GM12878 (cell line): ENCODE results near the gene TMOD2. TPM values are rescaled to one million over a fixed set of nuclear protein-coding genes. Genes with fewer than 3 reads are reported as not detected.

Experiments used
- KAT2A ChIP-seq: conservative IDR thresholded peaks from 2 replicates; pipeline ENCODE4 v1.6.1; 2011; ENCODE audit warnings: low read depth, low read length; ENCODE audit not compliant: control insufficient read depth
- MEF2A ChIP-seq: IDR thresholded peaks from 2 replicates; pipeline ENCODE4 v1.6.1; 2011; ENCODE audit warnings: low read depth, mild to moderate bottlenecking, low read length, moderate library complexity; ENCODE audit not compliant: insufficient read depth
- NR2C1 ChIP-seq: fragments of 450-650 bp; IDR thresholded peaks from 2 replicates; pipeline ENCODE4 v1.6.1; 2017; ENCODE audit warnings: antibody characterized with exemption, mild to moderate bottlenecking, moderate library complexity
- PAX5 ChIP-seq: IDR thresholded peaks from 2 replicates; pipeline ENCODE4 v1.6.1; 2011; ENCODE audit warnings: low read depth, low read length, borderline replicate concordance
- RAD21 ChIP-seq: IDR thresholded peaks from 2 replicates; pipeline ENCODE4 v1.6.1; 2011; ENCODE audit warnings: mild to moderate bottlenecking, low read depth, low read length, moderate library complexity; ENCODE audit not compliant: insufficient read depth
- RFX5 ChIP-seq: IDR thresholded peaks from 2 replicates; pipeline ENCODE4 v1.6.1; 2011; ENCODE audit warnings: low read depth, low read length, improper control_type of control experiment
- SMARCA5 ChIP-seq: fragments of 450-650 bp; IDR thresholded peaks from 2 replicates; pipeline ENCODE4 v1.6.1; 2017; ENCODE audit warnings: mild to moderate bottlenecking
- SP1 ChIP-seq: IDR thresholded peaks from one replicate; pipeline ENCODE4 v1.6.1; 2011; ENCODE audit warnings: low read depth, low read length
- TBL1XR1 ChIP-seq: IDR thresholded peaks from 2 replicates; pipeline ENCODE4 v1.6.1; 2012; ENCODE audit warnings: low read depth, low read length, improper control_type of control experiment
- YBX1 ChIP-seq: fragments of 450-650 bp; IDR thresholded peaks from 2 replicates; pipeline ENCODE4 v1.6.1; 2016; ENCODE audit warnings: antibody characterized with exemption
- ZBTB4 ChIP-seq: fragments of 450-650 bp; formaldehyde crosslinking; IDR thresholded peaks from 2 replicates; pipeline ENCODE4 v1.4.0; 2022; ENCODE audit warnings: mild to moderate bottlenecking, moderate library complexity
- ZNF207 ChIP-seq: fragments of 450-650 bp; IDR thresholded peaks from 2 replicates; pipeline ENCODE4 v1.6.1; 2014; ENCODE audit warnings: antibody characterized with exemption, mild to moderate bottlenecking, borderline replicate concordance
- ZNF217 ChIP-seq: fragments of 450-650 bp; IDR thresholded peaks from 2 replicates; pipeline ENCODE4 v1.6.1; 2017; ENCODE audit warnings: antibody characterized with exemption, mild to moderate bottlenecking
- polyA plus RNA-seq, 11 experiments: library from polyadenylated mRNA; depleted of rRNA in 4 of 11; unstranded in 6 of 11; stranded (reverse) in 5 of 11; fragments of >200 nt; fragmentation: Nextera tagmentation in 4 of 11; fragmentation: Illumina TruSeq in 1 of 11; extraction: Ambion mirVana in 4 of 11; extraction: Trizol in 1 of 11; gene quantifications; 1 replicate in 1 of 11; 2 replicates in 10 of 11; pipeline versions ENCODE4 v1.2.1 to v1.2.3, GENCODE V29; 2011 to 2016; ENCODE audit warnings: inconsistent platforms in 2 of 11, missing spikeins in 2 of 11, low read depth in 1 of 11
- total RNA-seq, 4 experiments: library from RNA; depleted of rRNA in 3 of 4; stranded (reverse); fragments of >200 nt in 3 of 4; fragmentation: Illumina TruSeq in 1 of 4; extraction: Trizol in 1 of 4; gene quantifications; 2 replicates each; pipeline versions ENCODE4 v1.2.1 to v1.2.3, GENCODE V29; 2013 to 2021
- TF ChIP-seq, protein P1 (sequence below): IDR thresholded peaks from 2 replicates; pipeline ENCODE4 v1.6.1; 2012; ENCODE audit warnings: improper control_type of control experiment, low read depth, low read length; ENCODE audit not compliant: insufficient replicate concordance
- TF ChIP-seq, protein P2 (sequence below): fragments of 450-650 bp; IDR thresholded peaks from 2 replicates; pipeline ENCODE4 v1.6.1; 2014; ENCODE audit warnings: mild to moderate bottlenecking
- TF ChIP-seq, protein P3 (sequence below): IDR thresholded peaks from 2 replicates; pipeline ENCODE4 v1.6.1; 2011; ENCODE audit warnings: low read depth, mild to moderate bottlenecking, low read length, moderate library complexity, borderline replicate concordance; ENCODE audit errors: extremely low read depth

The TMOD2 gene
- total and polyA plus RNA-seq, 10 of the 15 experiments (the other 5 are each of a cell fraction or from before 2014, with no cell fraction given), result 0.61 to 15.2 (median 6.3) TPM

DNA sequence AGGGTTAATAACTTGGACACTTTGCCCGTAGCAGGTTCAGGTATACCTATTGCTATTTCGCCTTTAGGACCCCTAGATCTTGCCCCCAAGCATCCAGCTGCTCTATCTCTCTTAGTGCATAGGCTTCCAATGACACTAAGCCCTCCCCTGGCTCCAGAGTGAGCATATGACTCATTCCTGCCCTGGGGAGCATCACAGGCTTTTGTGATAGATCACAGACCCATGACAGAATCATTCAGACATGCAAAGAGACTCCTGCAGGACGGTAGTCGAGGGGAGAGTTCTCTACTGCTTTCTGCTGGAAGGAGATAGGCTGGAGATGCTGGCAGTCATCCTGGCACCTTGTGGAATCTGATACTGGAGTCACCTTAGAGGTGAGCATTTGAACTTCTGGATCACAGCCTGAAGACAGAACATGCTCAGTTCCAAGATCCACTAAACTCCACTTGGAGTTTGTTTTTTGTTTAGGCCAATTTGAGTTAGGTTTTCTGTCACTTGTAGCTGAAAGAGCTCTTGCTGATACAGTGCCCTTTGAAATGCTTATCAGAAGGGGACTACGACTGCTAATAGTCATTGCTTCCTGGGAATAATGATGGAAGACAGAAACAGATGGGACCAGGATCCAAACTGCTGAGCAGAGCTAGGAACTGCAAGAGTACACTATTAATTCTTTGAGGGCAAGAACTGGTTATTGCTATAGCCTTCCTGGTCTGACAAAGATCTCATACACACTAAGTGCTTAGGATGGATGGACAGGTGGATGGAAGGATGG, 24.9 kb upstream of the TMOD2 start (continued):
- TF ChIP-seq, protein P1, sequence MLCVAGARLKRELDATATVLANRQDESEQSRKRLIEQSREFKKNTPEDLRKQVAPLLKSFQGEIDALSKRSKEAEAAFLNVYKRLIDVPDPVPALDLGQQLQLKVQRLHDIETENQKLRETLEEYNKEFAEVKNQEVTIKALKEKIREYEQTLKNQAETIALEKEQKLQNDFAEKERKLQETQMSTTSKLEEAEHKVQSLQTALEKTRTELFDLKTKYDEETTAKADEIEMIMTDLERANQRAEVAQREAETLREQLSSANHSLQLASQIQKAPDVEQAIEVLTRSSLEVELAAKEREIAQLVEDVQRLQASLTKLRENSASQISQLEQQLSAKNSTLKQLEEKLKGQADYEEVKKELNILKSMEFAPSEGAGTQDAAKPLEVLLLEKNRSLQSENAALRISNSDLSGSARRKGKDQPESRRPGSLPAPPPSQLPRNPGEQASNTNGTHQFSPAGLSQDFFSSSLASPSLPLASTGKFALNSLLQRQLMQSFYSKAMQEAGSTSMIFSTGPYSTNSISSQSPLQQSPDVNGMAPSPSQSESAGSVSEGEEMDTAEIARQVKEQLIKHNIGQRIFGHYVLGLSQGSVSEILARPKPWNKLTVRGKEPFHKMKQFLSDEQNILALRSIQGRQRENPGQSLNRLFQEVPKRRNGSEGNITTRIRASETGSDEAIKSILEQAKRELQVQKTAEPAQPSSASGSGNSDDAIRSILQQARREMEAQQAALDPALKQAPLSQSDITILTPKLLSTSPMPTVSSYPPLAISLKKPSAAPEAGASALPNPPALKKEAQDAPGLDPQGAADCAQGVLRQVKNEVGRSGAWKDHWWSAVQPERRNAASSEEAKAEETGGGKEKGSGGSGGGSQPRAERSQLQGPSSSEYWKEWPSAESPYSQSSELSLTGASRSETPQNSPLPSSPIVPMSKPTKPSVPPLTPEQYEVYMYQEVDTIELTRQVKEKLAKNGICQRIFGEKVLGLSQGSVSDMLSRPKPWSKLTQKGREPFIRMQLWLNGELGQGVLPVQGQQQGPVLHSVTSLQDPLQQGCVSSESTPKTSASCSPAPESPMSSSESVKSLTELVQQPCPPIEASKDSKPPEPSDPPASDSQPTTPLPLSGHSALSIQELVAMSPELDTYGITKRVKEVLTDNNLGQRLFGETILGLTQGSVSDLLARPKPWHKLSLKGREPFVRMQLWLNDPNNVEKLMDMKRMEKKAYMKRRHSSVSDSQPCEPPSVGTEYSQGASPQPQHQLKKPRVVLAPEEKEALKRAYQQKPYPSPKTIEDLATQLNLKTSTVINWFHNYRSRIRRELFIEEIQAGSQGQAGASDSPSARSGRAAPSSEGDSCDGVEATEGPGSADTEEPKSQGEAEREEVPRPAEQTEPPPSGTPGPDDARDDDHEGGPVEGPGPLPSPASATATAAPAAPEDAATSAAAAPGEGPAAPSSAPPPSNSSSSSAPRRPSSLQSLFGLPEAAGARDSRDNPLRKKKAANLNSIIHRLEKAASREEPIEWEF, result no peak
- 0 out of 2 replicates have a peak, but pooled peaks have one; percentile 28 for TF ChIP-seq PAX5
- no peak for TF ChIP-seq NR2C1
- no peak for TF ChIP-seq ZNF217
- no peak for TF ChIP-seq TBL1XR1
- TF ChIP-seq SMARCA5, result no peak
- TF ChIP-seq KAT2A, result no peak
- no peak for TF ChIP-seq ZBTB4
- 0 out of 2 replicates have a peak, but pooled peaks have one; percentile 12 for TF ChIP-seq RAD21
- no peak for TF ChIP-seq MEF2A
- TF ChIP-seq, protein P2, sequence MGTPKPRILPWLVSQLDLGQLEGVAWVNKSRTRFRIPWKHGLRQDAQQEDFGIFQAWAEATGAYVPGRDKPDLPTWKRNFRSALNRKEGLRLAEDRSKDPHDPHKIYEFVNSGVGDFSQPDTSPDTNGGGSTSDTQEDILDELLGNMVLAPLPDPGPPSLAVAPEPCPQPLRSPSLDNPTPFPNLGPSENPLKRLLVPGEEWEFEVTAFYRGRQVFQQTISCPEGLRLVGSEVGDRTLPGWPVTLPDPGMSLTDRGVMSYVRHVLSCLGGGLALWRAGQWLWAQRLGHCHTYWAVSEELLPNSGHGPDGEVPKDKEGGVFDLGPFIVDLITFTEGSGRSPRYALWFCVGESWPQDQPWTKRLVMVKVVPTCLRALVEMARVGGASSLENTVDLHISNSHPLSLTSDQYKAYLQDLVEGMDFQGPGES, result no peak
- TF ChIP-seq YBX1, result no peak
- no peak for TF ChIP-seq SP1
- no peak for TF ChIP-seq RFX5
- no peak for TF ChIP-seq ZNF207
- TF ChIP-seq, protein P3, sequence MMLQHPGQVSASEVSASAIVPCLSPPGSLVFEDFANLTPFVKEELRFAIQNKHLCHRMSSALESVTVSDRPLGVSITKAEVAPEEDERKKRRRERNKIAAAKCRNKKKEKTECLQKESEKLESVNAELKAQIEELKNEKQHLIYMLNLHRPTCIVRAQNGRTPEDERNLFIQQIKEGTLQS, result no peak
